GM12872 (cell line): ENCODE data around the gene PTK7.

Source experiments
- TF ChIP-seq, protein P1 (sequence below): IDR thresholded peaks from 3 replicates; pipeline ENCODE4 v1.5.1; 2011; ENCODE audit warnings: low read depth, mild to moderate bottlenecking, low read length, moderate library complexity; ENCODE audit not compliant: insufficient read depth

Gene PTK7

GRCh38 chr6:43101497-43101896 is 25.4 kb downstream of the PTK7 start:
- TF ChIP-seq, protein P1, sequence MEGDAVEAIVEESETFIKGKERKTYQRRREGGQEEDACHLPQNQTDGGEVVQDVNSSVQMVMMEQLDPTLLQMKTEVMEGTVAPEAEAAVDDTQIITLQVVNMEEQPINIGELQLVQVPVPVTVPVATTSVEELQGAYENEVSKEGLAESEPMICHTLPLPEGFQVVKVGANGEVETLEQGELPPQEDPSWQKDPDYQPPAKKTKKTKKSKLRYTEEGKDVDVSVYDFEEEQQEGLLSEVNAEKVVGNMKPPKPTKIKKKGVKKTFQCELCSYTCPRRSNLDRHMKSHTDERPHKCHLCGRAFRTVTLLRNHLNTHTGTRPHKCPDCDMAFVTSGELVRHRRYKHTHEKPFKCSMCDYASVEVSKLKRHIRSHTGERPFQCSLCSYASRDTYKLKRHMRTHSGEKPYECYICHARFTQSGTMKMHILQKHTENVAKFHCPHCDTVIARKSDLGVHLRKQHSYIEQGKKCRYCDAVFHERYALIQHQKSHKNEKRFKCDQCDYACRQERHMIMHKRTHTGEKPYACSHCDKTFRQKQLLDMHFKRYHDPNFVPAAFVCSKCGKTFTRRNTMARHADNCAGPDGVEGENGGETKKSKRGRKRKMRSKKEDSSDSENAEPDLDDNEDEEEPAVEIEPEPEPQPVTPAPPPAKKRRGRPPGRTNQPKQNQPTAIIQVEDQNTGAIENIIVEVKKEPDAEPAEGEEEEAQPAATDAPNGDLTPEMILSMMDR, result no peak

DNA sequence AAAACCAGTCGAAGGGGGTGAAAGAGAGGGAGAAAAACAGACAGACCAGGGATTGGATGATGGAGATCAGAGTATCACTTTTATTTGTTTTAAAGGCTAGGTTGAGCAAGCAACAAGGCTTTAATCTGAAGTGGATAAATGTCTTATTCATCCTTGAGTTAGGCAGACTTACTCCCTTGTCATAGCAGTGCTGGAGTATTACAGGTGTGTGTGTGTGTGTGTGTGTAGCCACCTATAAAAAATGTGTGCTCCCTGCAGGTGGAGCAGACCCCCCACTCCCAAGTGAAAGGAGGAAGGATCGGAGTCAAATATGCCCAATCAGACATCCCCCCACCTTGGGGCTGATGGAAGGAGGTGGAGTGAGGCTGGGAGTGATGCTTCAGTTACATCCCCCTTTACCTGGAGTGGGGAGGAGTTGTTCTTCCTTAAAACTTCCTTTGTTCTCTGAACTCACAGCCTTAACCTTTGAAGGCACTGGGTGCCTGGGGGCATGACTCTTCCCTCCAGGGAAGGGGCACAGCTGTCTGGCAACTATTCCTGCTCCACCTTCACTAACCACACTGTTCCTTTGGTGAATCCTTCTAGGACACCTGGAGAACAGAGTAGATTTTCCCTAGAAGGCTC is 27.3 kb downstream of the PTK7 start:
- TF ChIP-seq, protein P1, result no peak

- TF ChIP-seq, protein P1, result no peak
These were observed 29.6 kb downstream of the PTK7 start for GRCh38 chr6:43105538-43106222.

GRCh38 chr6:43107344-43108062 is 31.4 kb downstream of the PTK7 start:
- TF ChIP-seq, protein P1, result no peak

DNA sequence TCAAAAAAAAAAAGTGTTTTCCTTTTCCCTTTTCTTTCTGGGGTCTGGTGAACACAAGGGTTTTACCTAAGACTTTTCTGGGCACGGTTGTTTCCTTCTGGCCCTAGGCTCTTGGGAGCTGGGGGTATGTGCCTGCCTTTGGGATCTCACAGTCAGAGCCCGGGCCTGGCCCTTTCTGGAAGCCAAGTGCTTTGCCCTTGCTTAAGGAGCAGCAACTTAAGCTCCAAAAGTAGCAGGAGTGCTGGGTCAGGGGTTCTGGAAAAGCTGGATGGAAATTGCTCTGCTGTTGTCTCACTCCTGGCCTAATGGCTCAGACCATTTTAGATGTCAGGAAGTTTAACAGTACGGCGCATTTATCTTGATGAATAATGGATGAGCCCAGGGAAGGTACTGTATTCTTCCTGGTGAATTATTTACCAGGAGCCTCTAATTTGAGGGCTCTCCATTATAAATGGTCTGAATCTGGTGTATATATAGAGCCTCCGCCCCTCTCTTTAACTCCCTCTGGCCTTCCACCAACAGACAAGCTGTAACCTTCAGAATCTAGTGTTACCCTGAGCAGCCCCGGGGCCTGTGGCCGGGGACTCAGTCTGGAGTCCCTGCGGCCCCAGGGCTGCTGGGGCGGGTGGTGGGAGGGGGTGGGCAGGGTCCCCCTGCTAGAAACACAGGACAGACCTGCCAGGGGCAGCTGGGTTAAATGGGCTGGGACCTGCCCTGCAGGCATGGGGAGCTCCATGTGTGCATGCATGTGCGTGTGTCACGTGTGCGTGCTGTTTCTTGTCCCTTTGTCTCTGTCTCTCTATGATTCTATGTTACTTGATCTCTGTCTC is 37.5 kb downstream of the PTK7 start:
- TF ChIP-seq, protein P1, result no peak

DNA sequence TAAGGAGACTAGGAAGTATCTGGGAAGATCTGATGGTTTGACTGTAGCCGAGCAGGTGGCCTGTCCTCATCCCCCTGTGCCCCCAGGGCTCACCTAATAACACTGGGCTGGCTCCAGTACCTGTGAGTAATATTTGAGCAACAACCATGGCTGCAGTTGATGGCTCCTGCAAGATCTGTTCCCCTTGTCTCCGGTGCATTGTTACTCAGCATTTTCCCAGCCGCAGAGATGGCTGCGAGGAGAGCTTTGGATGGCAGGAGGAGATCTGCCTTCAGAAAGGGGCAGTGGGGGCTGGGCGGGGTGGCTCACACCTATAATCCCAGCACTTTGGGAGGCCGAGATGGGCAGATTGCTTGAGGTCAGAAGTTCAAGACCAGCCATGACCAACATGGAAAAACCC is 39.3 kb downstream of the PTK7 start:
- TF ChIP-seq, protein P1, result no peak

DNA sequence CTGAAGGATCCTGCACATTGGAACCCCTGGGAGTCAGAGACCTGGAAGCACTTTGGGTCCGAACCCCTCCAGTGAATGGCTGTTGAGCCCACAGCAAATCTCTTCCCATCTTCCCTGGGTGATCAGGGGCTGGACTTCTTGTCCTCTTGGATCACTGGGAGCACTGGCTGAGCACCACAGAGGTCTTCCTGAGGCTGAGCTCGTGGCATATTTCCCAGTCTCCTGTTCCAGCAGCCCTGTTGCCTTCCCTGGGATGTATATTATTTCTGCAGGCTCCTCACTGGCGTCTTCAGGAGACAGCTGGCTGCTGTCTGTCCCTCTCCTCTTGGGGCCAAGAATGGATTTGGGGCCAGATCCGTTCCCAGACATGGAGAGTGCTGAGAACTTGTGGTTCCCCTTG is 43.4 kb downstream of the PTK7 start:
- TF ChIP-seq, protein P1, result no peak
